ENCODE data around the gene SPECC1L. TPM values are rescaled to one million over a fixed set of nuclear protein-coding genes. Genes with fewer than 3 reads are reported as not detected.

The SPECC1L gene
- total RNA-seq, 1 donor, result 40.2 TPM

GRCh38 chr22:24338726-24339451, 68.3 kb downstream of the SPECC1L start:
- peak; percentile 21 for DNase-seq (ENCODE audit: low read depth)
- TF ChIP-seq CTCF (IDR thresholded peaks at IDR 0.05; ENCODE audit: insufficient read depth, low read depth, low read length), result no peak
- no peak overlapping the region for H3K4me3 ChIP-seq (ENCODE audit: low read depth, low read length)

GRCh38 chr22:24339452-24339747, 68.8 kb downstream of the SPECC1L start:
- TF ChIP-seq CTCF (IDR thresholded peaks at IDR 0.05; ENCODE audit: insufficient read depth, low read depth, low read length), result no peak
- H3K4me3 ChIP-seq (ENCODE audit: low read depth, low read length), result no peak overlapping the region
- DNase-seq (ENCODE audit: low read depth), result no peak

GRCh38 chr22:24341627-24342026, 71.0 kb downstream of the SPECC1L start:
- TF ChIP-seq CTCF (IDR thresholded peaks at IDR 0.05; ENCODE audit: insufficient read depth, low read depth, low read length), result no peak
- H3K4me3 ChIP-seq (ENCODE audit: low read depth, low read length), result no peak overlapping the region
- DNase-seq (ENCODE audit: low read depth), result no peak

- no peak for DNase-seq (ENCODE audit: low read depth)
- H3K4me3 ChIP-seq (ENCODE audit: low read depth, low read length), result no peak overlapping the region
- TF ChIP-seq CTCF (IDR thresholded peaks at IDR 0.05; ENCODE audit: insufficient read depth, low read depth, low read length), result no peak
Measured at GRCh38 chr22:24350627-24351026, 80.0 kb downstream of the SPECC1L start.

GRCh38 chr22:24353121-24353520, 82.5 kb downstream of the SPECC1L start:
- no peak overlapping the region for H3K4me3 ChIP-seq (ENCODE audit: low read depth, low read length)
- DNase-seq (ENCODE audit: low read depth), result no peak
- TF ChIP-seq CTCF (IDR thresholded peaks at IDR 0.05; ENCODE audit: insufficient read depth, low read depth, low read length), result no peak

GRCh38 chr22:24355574-24355973, 84.9 kb downstream of the SPECC1L start:
- no peak overlapping the region for H3K4me3 ChIP-seq (ENCODE audit: low read depth, low read length)
- DNase-seq (ENCODE audit: low read depth), result peak; percentile 15
- no peak for TF ChIP-seq CTCF (IDR thresholded peaks at IDR 0.05; ENCODE audit: insufficient read depth, low read depth, low read length)

- no peak overlapping the region for H3K4me3 ChIP-seq (ENCODE audit: low read depth, low read length)
- peak; percentile 36 for DNase-seq (ENCODE audit: low read depth)
- no peak for TF ChIP-seq CTCF (IDR thresholded peaks at IDR 0.05; ENCODE audit: insufficient read depth, low read depth, low read length)
Measured at GRCh38 chr22:24357547-24357946, 86.9 kb downstream of the SPECC1L start.
